AG04449 (cell line): ENCODE results near the gene FANCC.

ENCODE experiments used
- CTCF ChIA-PET: fragments of 350-600 bp; formaldehyde crosslinking; extraction: SDS; loops from one replicate; lab custom pipeline; 2021; ENCODE audit warnings: antibody characterized with exemption; lab: Yijun Ruan, JAX
- POLR2A ChIA-PET: fragments of 400-600, 350-600 bp; formaldehyde crosslinking; extraction: SDS; loops from one replicate; lab custom pipeline; 2020; ENCODE audit warnings: antibody characterized with exemption, inconsistent platforms; lab: Yijun Ruan, JAX
- DNase-seq: peaks from one replicate; pipeline ENCODE4 v3.0.0-alpha.2; 2010; ENCODE audit warnings: low read depth, low spot score
- H3K4me3 ChIP-seq: 2 replicates; pipeline ENCODE4 v1.5.1; 2011; ENCODE audit warnings: low read depth, mild to moderate bottlenecking, control low read depth, low read length
- CTCF ChIP-seq: IDR thresholded peaks from one replicate; pipeline ENCODE4 v1.5.1; 2011; ENCODE audit warnings: mild to moderate bottlenecking, moderate library complexity, low read length, control low read depth, inconsistent platforms; ENCODE audit not compliant: insufficient read depth; ENCODE audit errors: missing control alignments

FANCC gene

GRCh38 chr9:95125652-95126051 is 191.9 kb downstream of the FANCC start:
- no peak overlapping the region for H3K4me3 ChIP-seq
- ChIA-PET POLR2A (no interaction called here), CTCF (interaction anchor here (0.8 to 11.2 kb wide), 19 partner anchors 8 to 453 kb away, joined by 3 to 341 read pairs (median 6); no protein-coding TSS in a partner anchor)
- no peak for DNase-seq
- TF ChIP-seq CTCF = no peak

- H3K4me3 ChIP-seq = no peak overlapping the region
- ChIA-PET CTCF (interaction anchor here (0.8 to 11.2 kb wide), 14 partner anchors 8 to 452 kb away, joined by 3 to 341 read pairs (median 4); no protein-coding TSS in a partner anchor), POLR2A (no interaction called here)
- peak; percentile 12 for TF ChIP-seq CTCF
- DNase-seq = no peak
These were observed 192.7 kb downstream of the FANCC start for GRCh38 chr9:95124582-95125367.

GRCh38 chr9:95120781-95121370 is 196.6 kb downstream of the FANCC start:
- no peak for TF ChIP-seq CTCF
- H3K4me3 ChIP-seq = no peak overlapping the region
- ChIA-PET CTCF (interaction anchor here (0.7 to 2.8 kb wide), 4 partner anchors 10 to 441 kb away, joined by 3 to 29 read pairs (median 4); no protein-coding TSS in a partner anchor), POLR2A (no interaction called here)
- DNase-seq = no peak

GRCh38 chr9:95118596-95118995 is 198.9 kb downstream of the FANCC start:
- ChIA-PET CTCF (interaction anchor here (0.8 to 5.5 kb wide), 4 partner anchors 10 to 437 kb away, joined by 3 to 128 read pairs (median 4); no protein-coding TSS in a partner anchor), POLR2A (no interaction called here)
- H3K4me3 ChIP-seq = no peak overlapping the region
- no peak for TF ChIP-seq CTCF
- no peak for DNase-seq

- ChIA-PET POLR2A (no interaction called here), CTCF (interaction anchor here (1.0 to 5.5 kb wide), 3 partner anchors 11 to 448 kb away, joined by 6 to 128 read pairs (median 9); no protein-coding TSS in a partner anchor)
- no peak for DNase-seq
These were observed 200.7 kb downstream of the FANCC start for GRCh38 chr9:95116808-95117204.

More at GRCh38 chr9:95116808-95117204, 200.7 kb downstream of the FANCC start:
- H3K4me3 ChIP-seq = no peak overlapping the region
- no peak for TF ChIP-seq CTCF
